Mucosa of rectum (tissue), 2 donors: ENCODE measurements around the gene PTPRJ.

ENCODE experiments used
- H3K27ac ChIP-seq, 2 donors: one replicate each; pipeline ENCODE4 v1.7.0; 2013; ENCODE audit warnings: inconsistent platforms in 2 of 2, low read depth in 2 of 2, low read length in 2 of 2
- H3K27me3 ChIP-seq, 2 donors: one replicate each; pipeline ENCODE4 v1.7.0; 2013; ENCODE audit warnings: low read length in 2 of 2; ENCODE audit not compliant: control insufficient read depth in 2 of 2, insufficient read depth in 2 of 2
- H3K36me3 ChIP-seq, 2 donors: one replicate each; pipeline ENCODE4 v1.7.0; 2013; ENCODE audit warnings: low read length in 2 of 2; ENCODE audit not compliant: control insufficient read depth in 2 of 2, insufficient read depth in 2 of 2
- H3K4me1 ChIP-seq, 2 donors: one replicate each; pipeline ENCODE4 v1.7.0; 2013; ENCODE audit warnings: low read length in 2 of 2, mild to moderate bottlenecking in 1 of 2; ENCODE audit not compliant: control insufficient read depth in 2 of 2, insufficient read depth in 2 of 2
- H3K4me3 ChIP-seq, 2 donors: one replicate each; pipeline ENCODE4 v1.7.0; 2013; ENCODE audit warnings: low read length in 2 of 2
- H3K9ac ChIP-seq, 2 donors: one replicate each; pipeline ENCODE4 v1.7.0; 2013; ENCODE audit warnings: low read length in 2 of 2, low read depth in 1 of 2, mild to moderate bottlenecking in 1 of 2
- H3K9me3 ChIP-seq, 2 donors: one replicate each; pipeline ENCODE4 v1.7.0; 2013; ENCODE audit warnings: low read length in 2 of 2; ENCODE audit not compliant: control insufficient read depth in 2 of 2
- donor health status: healthy.
- donor health status: Normal muscosa, but diverticular disease.

PTPRJ gene

GRCh38 chr11:48056325-48057183, 76.2 kb downstream of the PTPRJ start:
- Histone ChIP-seq H3K4me1 (peaks cover 20 to 30% of the 10 kb centered on the region in 2 donors), H3K27me3 (no peaks in the 10 kb centered on the region), H3K27ac (peak overlapping the region; percentile 48 to 59), H3K36me3 (no peaks in the 10 kb centered on the region), H3K9me3 (no peaks in the 10 kb centered on the region), H3K4me3 (peak overlapping the region in 1 of 2 donors; percentile 61), H3K9ac (no peak overlapping the region)

- Histone ChIP-seq H3K27ac (no peak overlapping the region), H3K4me3 (no peak overlapping the region), H3K27me3 (no peaks in the 10 kb centered on the region), H3K9ac (no peak overlapping the region), H3K4me1 (peaks cover 20 to 24% of the 10 kb centered on the region in 2 donors), H3K9me3 (no peaks in the 10 kb centered on the region), H3K36me3 (no peaks in the 10 kb centered on the region)
Observed at GRCh38 chr11:48058064-48058463, 77.7 kb downstream of the PTPRJ start.

- no peak overlapping the region for H3K27ac ChIP-seq
- no peaks in the 10 kb centered on the region for H3K27me3 ChIP-seq
- H3K4me3 ChIP-seq = no peak overlapping the region
- H3K9me3 ChIP-seq = no peaks in the 10 kb centered on the region
- no peaks in the 10 kb centered on the region for H3K36me3 ChIP-seq
- H3K9ac ChIP-seq = no peak overlapping the region
- peaks cover 20 to 24% of the 10 kb centered on the region in 2 donors for H3K4me1 ChIP-seq
Observed at GRCh38 chr11:48058788-48059187, 78.4 kb downstream of the PTPRJ start.

GRCh38 chr11:48062649-48063048, 82.3 kb downstream of the PTPRJ start:
- Histone ChIP-seq H3K36me3 (no peaks in the 10 kb centered on the region), H3K27ac (no peak overlapping the region), H3K4me1 (peaks cover 5 to 8% of the 10 kb centered on the region in 2 donors)

GRCh38 chr11:48063424-48063978, 83.1 kb downstream of the PTPRJ start:
- Histone ChIP-seq H3K9ac (no peak overlapping the region), H3K27me3 (no peaks in the 10 kb centered on the region), H3K27ac (no peak overlapping the region)

More at GRCh38 chr11:48062649-48063048, 82.3 kb downstream of the PTPRJ start:
- Histone ChIP-seq H3K9ac (no peak overlapping the region), H3K4me3 (no peak overlapping the region), H3K27me3 (no peaks in the 10 kb centered on the region), H3K9me3 (no peaks in the 10 kb centered on the region)

GRCh38 chr11:48064306-48064705, 83.9 kb downstream of the PTPRJ start:
- Histone ChIP-seq H3K4me3 (no peak overlapping the region), H3K9me3 (no peaks in the 10 kb centered on the region), H3K27ac (peak overlapping the region; percentile 34 to 39), H3K4me1 (peaks cover 5% of the 10 kb centered on the region in 2 donors), H3K27me3 (no peaks in the 10 kb centered on the region), H3K36me3 (no peaks in the 10 kb centered on the region), H3K9ac (no peak overlapping the region)

More at GRCh38 chr11:48063424-48063978, 83.1 kb downstream of the PTPRJ start:
- Histone ChIP-seq H3K4me3 (no peak overlapping the region), H3K36me3 (no peaks in the 10 kb centered on the region), H3K4me1 (peaks cover 5% of the 10 kb centered on the region in 2 donors), H3K9me3 (no peaks in the 10 kb centered on the region)

- Histone ChIP-seq H3K4me3 (no peak overlapping the region), H3K4me1 (peaks cover 2 to 5% of the 10 kb centered on the region in 2 donors), H3K27me3 (no peaks in the 10 kb centered on the region), H3K9me3 (no peaks in the 10 kb centered on the region), H3K36me3 (no peaks in the 10 kb centered on the region), H3K27ac (peak overlapping the region in 1 of 2 donors; percentile 17), H3K9ac (no peak overlapping the region)
Observed at GRCh38 chr11:48066881-48067800, 86.8 kb downstream of the PTPRJ start.

GRCh38 chr11:48073031-48073861, 92.9 kb downstream of the PTPRJ start:
- no peaks in the 10 kb centered on the region for H3K36me3 ChIP-seq
- no peak overlapping the region for H3K27ac ChIP-seq
- no peak overlapping the region for H3K4me3 ChIP-seq
- no peaks in the 10 kb centered on the region for H3K27me3 ChIP-seq
- no peak overlapping the region for H3K9ac ChIP-seq
- no peaks in the 10 kb centered on the region for H3K9me3 ChIP-seq
- H3K4me1 ChIP-seq = no peaks in the 10 kb centered on the region

GRCh38 chr11:48074425-48075181, 94.2 kb downstream of the PTPRJ start:
- peaks cover 0 to 3% of the 10 kb centered on the region in 2 donors for H3K4me1 ChIP-seq
- H3K9ac ChIP-seq = no peak overlapping the region
- H3K27me3 ChIP-seq = no peaks in the 10 kb centered on the region
- no peaks in the 10 kb centered on the region for H3K9me3 ChIP-seq
- no peak overlapping the region for H3K27ac ChIP-seq
- no peak overlapping the region for H3K4me3 ChIP-seq
- no peaks in the 10 kb centered on the region for H3K36me3 ChIP-seq
